ENCODE results near the gene SLIT1.

Gene SLIT1

GRCh38 chr10:97169911-97170693, 15.7 kb downstream of the SLIT1 start:
- DNase-seq: no peak

GRCh38 chr10:97169063-97169462, 16.7 kb downstream of the SLIT1 start:
- DNase-seq: no peak

GRCh38 chr10:97168645-97169044, 17.1 kb downstream of the SLIT1 start:
- DNase-seq: no peak

- no peak for DNase-seq
Observed at GRCh38 chr10:97165499-97165898, 20.3 kb downstream of the SLIT1 start.

- no peak for DNase-seq
Observed at GRCh38 chr10:97163781-97164501, 21.8 kb downstream of the SLIT1 start.

GRCh38 chr10:97163181-97163580, 22.6 kb downstream of the SLIT1 start:
- no peak for DNase-seq

GRCh38 chr10:97159646-97160305, 26.0 kb downstream of the SLIT1 start:
- DNase-seq: no peak

- no peak for DNase-seq
Observed at GRCh38 chr10:97157578-97158095, 28.1 kb downstream of the SLIT1 start.

- no peak for DNase-seq
Observed at GRCh38 chr10:97154781-97155180, 31.0 kb downstream of the SLIT1 start.

- no peak for DNase-seq
Observed at GRCh38 chr10:97154162-97154561, 31.6 kb downstream of the SLIT1 start.

- no peak for DNase-seq
Observed at GRCh38 chr10:97153270-97153850, 32.4 kb downstream of the SLIT1 start.

- DNase-seq: no peak
Observed at GRCh38 chr10:97151307-97151914, 34.3 kb downstream of the SLIT1 start.

GRCh38 chr10:97150616-97151015, 35.1 kb downstream of the SLIT1 start:
- no peak for DNase-seq

GRCh38 chr10:97150013-97150595, 35.7 kb downstream of the SLIT1 start:
- no peak for DNase-seq

- no peak for DNase-seq
Observed at GRCh38 chr10:97149079-97149531, 36.7 kb downstream of the SLIT1 start.

GRCh38 chr10:97144297-97144696, 41.5 kb downstream of the SLIT1 start:
- DNase-seq: no peak

GRCh38 chr10:97142834-97143233, 42.9 kb downstream of the SLIT1 start:
- DNase-seq: no peak

GRCh38 chr10:97140902-97141745, 44.6 kb downstream of the SLIT1 start:
- DNase-seq: no peak

GRCh38 chr10:97140049-97140846, 45.5 kb downstream of the SLIT1 start:
- no peak for DNase-seq

GRCh38 chr10:97139651-97140048, 46.1 kb downstream of the SLIT1 start:
- DNase-seq: no peak
